Endodermal cell (in vitro differentiated cells): ENCODE data around the gene RGS7. TPM values are rescaled to one million over a fixed set of nuclear protein-coding genes. Genes with fewer than 3 reads are reported as not detected.
A peak's percentile ranks its signal among the peaks of the same experiment; 100 is the strongest.

Source experiments
- DNase-seq: peaks from one replicate; pipeline ENCODE4 v3.0.0-alpha.2; 2017
- H3K27ac ChIP-seq: 2 replicates; pipeline ENCODE4 v1.5.1; 2013; ENCODE audit warnings: mild to moderate bottlenecking, low read depth, low read length, moderate library complexity
- H3K27me3 ChIP-seq: 2 replicates; pipeline ENCODE4 v1.6.1; 2013; ENCODE audit warnings: mild to moderate bottlenecking, low read length, moderate library complexity; ENCODE audit not compliant: insufficient read depth, control insufficient read depth, poor library complexity, severe bottlenecking
- H3K36me3 ChIP-seq: 2 replicates; pipeline ENCODE4 v1.7.0; 2013; ENCODE audit warnings: mild to moderate bottlenecking, low read length, moderate library complexity; ENCODE audit not compliant: control insufficient read depth, insufficient read depth
- H3K4me1 ChIP-seq: one replicate; pipeline ENCODE4 v1.7.0; 2013; ENCODE audit warnings: low read length; ENCODE audit not compliant: control insufficient read depth, insufficient read depth
- H3K4me3 ChIP-seq: 2 replicates; pipeline ENCODE4 v1.5.1; 2013; ENCODE audit warnings: mild to moderate bottlenecking, low read length, moderate library complexity
- H3K9ac ChIP-seq: 2 replicates; pipeline ENCODE4 v1.6.1; 2013; ENCODE audit warnings: mild to moderate bottlenecking, low read length, moderate library complexity; ENCODE audit not compliant: poor library complexity, severe bottlenecking; ENCODE audit errors: extremely low read depth
- H3K9me3 ChIP-seq: 2 replicates; pipeline ENCODE4 v1.6.1; 2013; ENCODE audit warnings: mild to moderate bottlenecking, low read length, moderate library complexity; ENCODE audit not compliant: control insufficient read depth
- H3K27ac Mint-ChIP-seq: 2 replicates; pipeline ENCODE4 v1.8.0; 2020; ENCODE audit warnings: mixed read lengths
- H3K27me3 Mint-ChIP-seq: 2 replicates; pipeline ENCODE4 v1.8.0; 2021; ENCODE audit warnings: mild to moderate bottlenecking, mixed read lengths; ENCODE audit not compliant: insufficient read depth
- H3K36me3 Mint-ChIP-seq: 2 replicates; pipeline ENCODE4 v1.8.0; 2020; ENCODE audit warnings: low read depth, mixed read lengths
- H3K4me1 Mint-ChIP-seq: 2 replicates; pipeline ENCODE4 v1.8.0; 2020; ENCODE audit warnings: mixed read lengths
- H3K4me3 Mint-ChIP-seq: 2 replicates; pipeline ENCODE4 v1.8.0; 2020; ENCODE audit warnings: mild to moderate bottlenecking, moderate library complexity, mixed read lengths
- H3K9me3 Mint-ChIP-seq: 2 replicates; pipeline ENCODE4 v1.8.0; 2020; ENCODE audit warnings: mild to moderate bottlenecking, mixed read lengths
- WGBS, 2 experiments: methylation state at CpG; one replicate each; pipeline versions ENCODE4 v1.1.5 to v1.1.7; 2013; ENCODE audit warnings: missing lambda C conversion rate in 2 of 2, mixed read lengths in 1 of 2; ENCODE audit not compliant: insufficient coverage in 1 of 2, insufficient read length in 1 of 2; 5-methylcytosine and 5-hydroxymethylcytosine counted together
- total RNA-seq, 2 donors: library from RNA; stranded (reverse); fragmentation: NEBNext Ultra II Directional in 1 of 2; extraction: Animal tissue kit (Norgen Biotek cat#: 25700) in 1 of 2; gene quantifications; 2 replicates in 1 of 2; 3 replicates in 1 of 2; pipeline ENCODE4 v1.2.1, GENCODE V29; 2021
- TF ChIP-seq, protein P1 (sequence below): fragments of 200-600 bp; sonication (generic); conservative IDR thresholded peaks from 2 replicates; pipeline ENCODE4 v1.5.0; 2021; ENCODE audit warnings: antibody characterized with exemption, mild to moderate bottlenecking

RGS7 gene
- total RNA-seq, 2 donors from 2014 or later = 1.0 to 1.1 TPM

DNA sequence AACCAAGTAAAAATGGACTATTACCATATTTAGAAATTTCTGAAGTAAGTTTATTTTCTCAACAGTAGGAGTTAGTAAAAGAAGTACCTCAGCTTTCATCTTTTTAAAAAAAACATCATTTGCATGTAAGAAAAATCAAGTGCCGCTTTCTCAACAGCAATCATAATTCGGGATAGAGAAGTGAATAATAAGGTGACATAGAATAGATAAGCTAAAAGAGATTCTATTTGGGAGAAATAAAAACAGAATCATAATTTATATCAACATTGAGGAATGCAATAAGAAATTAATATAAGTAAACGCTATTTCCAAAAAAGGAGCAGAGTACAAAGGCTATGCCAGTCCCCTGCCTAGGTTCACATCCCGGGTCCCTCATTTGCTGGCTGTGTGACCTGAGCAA is 414.1 kb downstream of the RGS7 start:
- peaks cover 6% of the 10 kb centered on the region for H3K9me3 Mint-ChIP-seq
- no peak overlapping the region for H3K27ac ChIP-seq
- peaks cover 13% of the 10 kb centered on the region for H3K9me3 ChIP-seq
- DNase-seq = no peak
- H3K4me3 Mint-ChIP-seq = no peak overlapping the region
- H3K9ac ChIP-seq = no peak overlapping the region
- TF ChIP-seq, protein P1, sequence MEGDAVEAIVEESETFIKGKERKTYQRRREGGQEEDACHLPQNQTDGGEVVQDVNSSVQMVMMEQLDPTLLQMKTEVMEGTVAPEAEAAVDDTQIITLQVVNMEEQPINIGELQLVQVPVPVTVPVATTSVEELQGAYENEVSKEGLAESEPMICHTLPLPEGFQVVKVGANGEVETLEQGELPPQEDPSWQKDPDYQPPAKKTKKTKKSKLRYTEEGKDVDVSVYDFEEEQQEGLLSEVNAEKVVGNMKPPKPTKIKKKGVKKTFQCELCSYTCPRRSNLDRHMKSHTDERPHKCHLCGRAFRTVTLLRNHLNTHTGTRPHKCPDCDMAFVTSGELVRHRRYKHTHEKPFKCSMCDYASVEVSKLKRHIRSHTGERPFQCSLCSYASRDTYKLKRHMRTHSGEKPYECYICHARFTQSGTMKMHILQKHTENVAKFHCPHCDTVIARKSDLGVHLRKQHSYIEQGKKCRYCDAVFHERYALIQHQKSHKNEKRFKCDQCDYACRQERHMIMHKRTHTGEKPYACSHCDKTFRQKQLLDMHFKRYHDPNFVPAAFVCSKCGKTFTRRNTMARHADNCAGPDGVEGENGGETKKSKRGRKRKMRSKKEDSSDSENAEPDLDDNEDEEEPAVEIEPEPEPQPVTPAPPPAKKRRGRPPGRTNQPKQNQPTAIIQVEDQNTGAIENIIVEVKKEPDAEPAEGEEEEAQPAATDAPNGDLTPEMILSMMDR = no peak
- H3K36me3 Mint-ChIP-seq = no peaks in the 10 kb centered on the region
- H3K27me3 Mint-ChIP-seq = no peaks in the 10 kb centered on the region
- 75 to 90% methylated on average over 1 to 4 of the region's 4 CpGs for WGBS, 2 experiments
- no peaks in the 10 kb centered on the region for H3K36me3 ChIP-seq
- no peaks in the 10 kb centered on the region for H3K4me1 ChIP-seq
- no peaks in the 10 kb centered on the region for H3K27me3 ChIP-seq
- H3K4me1 Mint-ChIP-seq = peaks cover 3% of the 10 kb centered on the region
- no peak overlapping the region for H3K27ac Mint-ChIP-seq
- no peak overlapping the region for H3K4me3 ChIP-seq

DNA sequence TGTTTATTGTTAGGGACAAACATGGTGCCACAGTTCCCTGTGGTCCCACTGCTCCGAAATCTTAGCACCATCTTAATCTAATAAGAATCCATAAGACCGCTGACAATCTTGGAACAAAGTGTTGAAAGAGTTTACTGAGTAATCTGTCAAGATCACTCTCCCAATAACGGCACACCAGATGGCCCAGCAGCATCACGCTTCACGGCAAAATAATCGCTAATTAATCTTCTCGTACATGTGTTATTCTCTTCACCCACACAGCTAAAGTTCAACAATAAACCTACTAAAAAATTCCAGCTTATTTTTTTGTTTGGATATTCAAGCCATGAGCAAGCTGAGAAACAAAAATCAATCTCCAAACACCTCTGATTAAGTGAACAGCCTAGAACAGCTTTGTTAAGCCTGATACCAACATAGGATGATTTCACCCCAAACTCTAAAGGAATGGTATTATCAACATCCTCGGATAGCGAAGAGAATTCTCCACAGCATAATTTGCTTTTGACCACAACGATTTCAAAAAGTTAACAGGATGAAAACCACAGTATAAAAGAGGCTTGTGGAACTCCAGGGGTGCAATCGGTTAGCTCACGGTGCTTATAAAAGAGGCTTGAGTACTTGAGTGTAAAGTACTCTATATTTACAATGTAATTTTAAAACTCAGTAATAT is 415.2 kb downstream of the RGS7 start:
- H3K27ac ChIP-seq = no peak overlapping the region
- no peak for DNase-seq
- H3K36me3 ChIP-seq = no peaks in the 10 kb centered on the region
- WGBS, 2 experiments = 90 to 92% methylated on average over 4 to 10 of the region's 12 CpGs
- no peak overlapping the region for H3K9ac ChIP-seq
- Mint-ChIP-seq H3K36me3 (peaks cover 4% of the 10 kb centered on the region), H3K27me3 (no peaks in the 10 kb centered on the region), H3K4me3 (no peak overlapping the region), H3K4me1 (peaks cover 3% of the 10 kb centered on the region), H3K9me3 (peaks cover 16% of the 10 kb centered on the region), H3K27ac (no peak overlapping the region)
- H3K27me3 ChIP-seq = no peaks in the 10 kb centered on the region
- H3K4me1 ChIP-seq = no peaks in the 10 kb centered on the region
- TF ChIP-seq, protein P1 = no peak
- peaks cover 23% of the 10 kb centered on the region for H3K9me3 ChIP-seq
- no peak overlapping the region for H3K4me3 ChIP-seq

DNA sequence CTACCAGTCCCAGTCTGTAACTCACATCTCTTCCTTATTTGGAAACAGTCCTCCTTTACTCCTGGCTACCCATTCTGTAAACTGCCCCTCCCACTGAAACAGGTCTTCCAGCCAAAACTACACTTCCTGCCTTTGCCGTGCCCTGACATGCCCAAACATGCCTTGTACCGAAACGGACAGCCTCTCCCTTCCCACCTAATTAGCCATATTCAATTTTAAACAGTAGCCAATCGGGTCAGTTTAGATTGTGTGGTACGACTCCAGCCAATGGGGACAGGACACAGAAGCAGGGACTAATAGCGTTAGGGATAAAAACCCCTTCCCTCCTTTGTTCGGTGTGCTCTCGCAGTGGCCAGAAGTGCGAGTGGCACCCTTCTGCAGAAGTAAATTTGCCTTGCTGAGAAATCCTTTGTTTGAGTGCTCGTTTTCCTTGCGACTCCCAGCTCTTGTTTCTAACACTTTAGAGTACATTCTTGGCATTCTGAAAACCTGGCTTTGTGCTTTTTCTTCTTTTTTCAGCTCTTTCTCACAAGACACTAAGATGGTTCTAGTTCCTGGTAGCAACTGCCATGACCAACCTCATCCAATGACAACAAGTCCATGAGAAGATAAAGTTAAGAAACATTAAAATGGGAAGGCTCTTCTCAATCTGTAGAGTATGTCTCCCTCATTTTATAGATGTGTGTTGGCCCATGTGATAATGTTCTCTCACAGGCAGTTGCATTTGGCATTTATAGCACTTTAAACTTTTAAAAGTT is 419.9 kb downstream of the RGS7 start:
- peaks cover 37% of the 10 kb centered on the region for H3K9me3 ChIP-seq
- Mint-ChIP-seq H3K27ac (no peak overlapping the region), H3K4me3 (no peak overlapping the region), H3K27me3 (no peaks in the 10 kb centered on the region), H3K4me1 (peaks cover 3% of the 10 kb centered on the region), H3K36me3 (peaks cover 6% of the 10 kb centered on the region), H3K9me3 (peaks cover 34% of the 10 kb centered on the region)
- H3K27ac ChIP-seq = no peak overlapping the region
- WGBS, 2 experiments = 92 to 94% methylated on average over 5 to 11 of the region's 11 CpGs
- TF ChIP-seq, protein P1 = no peak
- no peaks in the 10 kb centered on the region for H3K27me3 ChIP-seq
- DNase-seq = peak; percentile 53
- H3K4me1 ChIP-seq = no peaks in the 10 kb centered on the region
- no peak overlapping the region for H3K9ac ChIP-seq
- H3K36me3 ChIP-seq = no peaks in the 10 kb centered on the region
- H3K4me3 ChIP-seq = peak overlapping the region; percentile 61
